GF-D8 (cell line): ENCODE measurements around the gene PRPF6.

Experiments
- DNase-seq: peaks from one replicate; lab custom pipeline; 2025; lab: John Stamatoyannopoulos, UW

The PRPF6 gene

DNA sequence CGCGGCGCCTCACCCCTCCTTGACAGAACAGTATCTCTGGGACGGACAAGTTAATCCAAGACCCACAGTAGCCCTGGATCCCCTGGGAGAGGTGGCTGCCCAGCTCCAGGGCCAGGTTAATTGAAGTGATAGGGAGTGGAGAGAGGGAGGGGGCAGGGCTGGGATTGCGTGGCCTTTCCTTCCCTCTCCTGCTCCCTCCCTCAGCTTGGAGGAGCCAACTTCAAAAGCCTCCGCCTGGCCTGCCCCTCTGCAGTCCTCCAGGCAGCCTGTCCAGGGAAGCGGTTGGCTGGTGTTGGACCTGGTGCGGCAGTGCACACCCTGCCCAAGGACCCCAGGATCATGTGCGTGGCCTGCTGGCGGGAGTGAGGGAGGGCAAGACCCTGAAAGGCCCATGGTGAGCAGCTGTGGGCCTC lies 55.0 kb downstream of the PRPF6 start, which contains the start of gene C20orf204:
Gene C20orf204 (plus strand): TSS at position 250 of the 413 bp plus-strand sequence. CDS start 142 bp downstream, at position 392.
- no peak for DNase-seq

- no peak for DNase-seq
Measured at GRCh38 chr20:64036346-64037198, 55.6 kb downstream of the PRPF6 start.

DNA sequence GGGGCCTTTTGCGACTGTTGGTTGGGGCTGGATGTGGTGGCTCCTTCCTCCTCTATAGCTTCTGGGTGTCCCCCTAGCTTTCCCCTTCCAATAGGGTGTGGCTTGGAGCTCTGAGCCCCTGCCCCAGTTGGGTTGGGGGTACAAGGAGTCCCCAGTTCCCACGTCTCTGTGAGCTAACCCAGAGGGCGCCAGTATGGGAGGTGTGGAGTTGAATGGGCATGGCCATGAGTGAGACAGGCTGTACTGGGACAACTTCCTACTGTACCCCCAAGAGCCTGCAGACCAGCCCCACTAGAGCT lies 56.2 kb downstream of the PRPF6 start:
- no peak for DNase-seq

DNA sequence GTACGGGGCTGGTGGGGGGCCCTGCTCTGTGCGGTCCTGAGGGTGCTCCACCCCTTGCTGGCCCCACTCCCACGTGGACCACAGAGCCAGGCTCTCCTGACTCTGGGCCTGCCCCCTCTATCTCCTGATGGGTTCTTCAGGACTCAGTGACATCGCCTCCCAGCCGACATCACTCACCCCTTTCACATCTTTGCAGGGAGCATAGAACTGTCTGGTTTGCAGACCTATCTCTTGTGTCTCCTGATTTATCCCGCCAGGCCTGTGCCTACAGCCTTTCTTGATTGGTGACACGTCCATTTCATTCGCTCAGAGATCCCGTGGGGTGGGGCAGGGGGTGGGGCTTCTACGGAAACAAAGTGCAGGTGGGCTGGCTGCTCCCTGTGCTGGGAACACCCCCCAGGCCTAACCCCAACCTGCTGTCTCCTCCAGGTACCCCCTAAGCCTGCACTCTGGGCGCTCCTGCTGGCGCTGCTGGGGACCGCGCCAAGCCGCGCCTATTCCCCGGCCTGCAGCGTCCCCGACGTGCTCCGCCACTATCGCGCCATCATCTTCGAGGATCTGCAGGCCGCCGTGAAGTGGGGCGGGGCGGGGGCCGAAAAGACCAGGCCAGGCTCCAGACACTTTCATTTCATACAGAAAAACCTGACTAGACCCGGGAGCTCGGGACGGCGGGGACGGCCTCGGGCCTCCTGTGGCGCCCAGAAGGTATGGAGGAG lies 56.7 kb downstream of the PRPF6 start:
- no peak for DNase-seq

GRCh38 chr20:64038224-64038564 lies 57.3 kb downstream of the PRPF6 start:
- DNase-seq, result no peak

DNA sequence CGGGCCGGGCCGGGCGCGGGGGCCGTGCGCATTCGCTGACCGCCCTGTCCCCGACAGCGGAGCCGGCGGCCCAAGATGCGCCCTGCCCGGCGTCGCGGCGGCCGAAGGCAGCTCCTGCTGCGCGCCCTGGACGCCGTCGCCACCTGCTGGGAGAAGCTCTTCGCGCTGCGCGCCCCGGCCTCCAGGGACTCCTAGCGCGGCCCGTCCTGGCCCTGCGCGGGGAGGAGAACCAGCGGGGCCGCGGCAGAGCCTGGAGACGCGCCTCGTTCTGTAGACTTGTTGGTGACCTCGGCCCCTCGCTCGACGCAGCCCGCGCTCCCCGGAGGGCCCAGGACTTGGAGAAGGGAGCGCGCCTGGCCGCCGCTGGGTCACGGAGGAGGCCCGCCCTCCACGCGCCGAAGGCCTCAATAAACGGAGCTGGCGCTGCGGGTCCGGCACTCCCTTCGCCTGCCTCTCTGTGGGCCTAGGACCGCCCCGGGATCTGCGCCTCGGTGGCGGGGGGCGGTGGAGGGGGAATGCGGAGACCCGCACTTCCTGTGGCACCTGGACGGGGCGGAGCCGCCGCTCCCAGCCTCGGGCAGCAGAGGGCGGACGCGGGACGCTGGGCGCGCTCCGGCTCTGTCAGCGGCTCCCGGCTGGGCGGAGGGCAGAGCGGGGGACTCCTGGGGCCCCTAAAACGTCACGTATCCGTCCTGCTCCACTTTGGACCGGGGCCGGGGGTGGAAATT lies 57.8 kb downstream of the PRPF6 start:
- DNase-seq, result peak; percentile 53

GRCh38 chr20:64039293-64040160 lies 58.6 kb downstream of the PRPF6 start:
- no peak for DNase-seq

- DNase-seq, result no peak
Measured at GRCh38 chr20:64040231-64041039, 59.5 kb downstream of the PRPF6 start.

DNA sequence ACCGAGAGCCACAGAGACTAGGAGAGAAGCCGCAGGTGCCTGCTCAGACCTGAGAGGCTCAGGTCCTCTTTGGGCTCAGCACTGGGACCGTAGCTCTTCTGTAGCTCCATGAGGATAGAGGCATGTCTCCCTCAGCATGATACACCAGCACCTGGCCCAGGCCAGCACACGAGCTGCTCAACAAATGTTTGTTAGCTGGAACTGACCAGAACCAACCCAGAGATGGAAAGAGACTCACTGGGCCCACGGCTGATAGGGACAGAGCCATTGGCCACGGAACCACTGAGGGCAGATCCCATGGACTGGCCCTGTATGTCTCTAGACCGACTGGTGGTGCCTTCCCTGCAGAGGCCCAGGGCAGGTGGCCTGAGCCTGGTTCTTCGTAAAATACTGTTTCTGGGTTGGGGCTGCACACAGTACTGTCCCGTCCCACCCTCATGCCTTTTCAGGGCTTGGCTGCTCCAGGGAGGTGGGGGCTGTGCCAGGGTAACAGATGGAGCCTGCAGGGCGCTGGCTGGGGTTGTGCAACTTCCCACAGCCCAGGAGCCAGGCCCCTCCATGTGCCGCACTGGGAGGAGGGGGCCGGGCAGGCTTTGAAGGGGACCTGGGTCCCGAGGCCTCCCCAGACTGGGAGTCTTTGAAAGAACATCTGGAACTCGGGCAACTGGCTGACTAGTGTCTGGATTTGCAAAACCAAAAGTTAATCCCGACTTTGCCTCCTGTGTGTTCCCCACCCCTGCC lies 60.3 kb downstream of the PRPF6 start:
- DNase-seq, result peak; percentile 53

DNA sequence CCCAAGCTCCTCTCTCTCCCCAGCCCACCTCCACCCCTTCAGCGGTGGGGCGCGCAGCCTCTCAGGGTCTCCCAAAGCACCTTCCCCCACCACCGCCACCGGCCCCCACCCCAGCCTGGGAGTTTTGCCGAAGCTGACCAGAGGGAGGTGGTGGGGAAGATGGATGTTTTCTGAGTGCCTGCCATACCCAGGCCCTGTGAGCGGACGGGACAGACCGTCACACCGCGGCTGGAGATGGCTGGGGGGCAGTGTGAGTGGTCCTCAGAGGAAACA lies 60.8 kb downstream of the PRPF6 start:
- no peak for DNase-seq

DNA sequence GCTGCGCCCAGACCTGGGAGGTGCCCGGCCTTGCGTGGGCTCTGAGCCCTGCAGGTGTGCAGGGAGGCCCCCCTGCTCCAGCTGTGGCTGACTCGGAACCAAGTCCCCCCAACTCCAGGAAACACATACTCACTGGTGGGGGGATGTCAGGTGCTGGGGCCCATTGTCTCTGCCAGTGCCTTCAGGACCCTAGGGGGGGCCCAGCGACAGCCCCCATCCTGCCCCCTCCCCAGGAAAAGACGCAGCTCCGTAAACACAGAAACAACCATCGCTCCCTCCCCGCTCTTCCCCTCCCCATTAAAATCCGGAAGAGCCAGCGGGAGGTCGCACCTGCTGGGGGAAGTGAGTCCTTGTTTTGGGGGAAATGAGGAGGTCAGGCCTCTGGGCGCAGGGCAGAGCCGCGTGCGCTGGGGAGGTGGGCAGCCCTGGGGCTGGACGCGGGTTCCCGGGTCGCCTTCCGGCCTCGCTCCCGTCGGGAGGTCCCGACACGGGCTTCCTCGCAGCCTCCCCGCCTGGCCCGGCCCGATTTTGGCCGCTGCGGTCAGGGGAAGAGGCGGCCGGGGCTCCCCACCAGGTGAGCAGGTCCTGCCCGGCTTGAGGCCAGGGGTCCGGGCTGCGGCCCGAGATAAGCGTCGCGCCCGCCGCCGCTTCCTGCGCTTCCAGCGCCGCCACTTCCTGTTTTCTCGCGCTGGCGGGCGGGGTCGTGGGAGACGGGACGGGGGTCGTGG lies 61.3 kb downstream of the PRPF6 start:
- no peak for DNase-seq

GRCh38 chr20:64043768-64044167 lies 62.8 kb downstream of the PRPF6 start:
- no peak for DNase-seq

GRCh38 chr20:64044484-64045247 lies 63.7 kb downstream of the PRPF6 start:
- no peak for DNase-seq

- no peak for DNase-seq
Measured at GRCh38 chr20:64045346-64046011, 64.5 kb downstream of the PRPF6 start.

- no peak for DNase-seq
Measured at GRCh38 chr20:64047046-64047389, 66.1 kb downstream of the PRPF6 start.

GRCh38 chr20:64047968-64048401 lies 67.1 kb downstream of the PRPF6 start:
- DNase-seq, result no peak

DNA sequence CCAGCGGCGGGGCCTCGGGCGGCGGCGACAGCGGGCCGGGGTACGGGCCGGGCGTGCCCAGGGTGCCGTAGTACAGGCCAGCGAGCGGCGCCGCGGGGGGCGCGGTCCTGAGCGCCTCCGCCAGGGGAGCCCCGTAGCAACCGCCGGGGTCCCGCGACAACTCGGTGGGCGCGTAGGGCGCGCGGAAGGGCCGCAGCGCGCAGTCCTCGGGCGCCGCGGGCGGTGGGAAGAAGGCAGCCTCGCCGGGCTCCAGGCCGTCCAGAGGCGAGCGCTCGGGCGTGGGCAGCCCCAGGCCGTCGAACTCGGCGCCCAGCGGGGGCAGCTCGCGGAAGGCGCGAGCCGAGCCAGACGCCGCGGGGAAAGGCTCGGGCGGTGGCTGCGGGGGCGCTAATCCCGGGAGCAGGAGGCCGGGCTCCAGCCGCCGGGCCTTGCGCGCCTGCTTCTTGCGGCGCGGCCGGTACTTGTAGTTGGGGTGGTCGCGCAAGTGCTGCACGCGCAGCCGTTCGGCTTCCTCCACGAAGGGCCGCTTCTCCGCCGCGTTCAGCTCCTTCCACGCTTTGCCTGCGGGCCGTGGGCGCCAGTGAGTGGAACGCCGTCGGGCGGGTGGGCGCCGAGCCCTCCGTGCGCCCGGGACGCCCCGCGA lies 67.6 kb downstream of the PRPF6 start:
- DNase-seq, result no peak
